MCF 10A (cell line): ENCODE measurements around the gene NKAIN4. TPM values are rescaled to one million over a fixed set of nuclear protein-coding genes. Genes with fewer than 3 reads are reported as not detected.

Experiments used
- BruUV-seq: library from RNA; stranded (reverse); fragments of 400-500 nt; replicated peaks from 2 replicates; lab custom pipeline; 2021; lab: Mats Ljungman, UMichigan
- CTCF ChIA-PET: fragments of 300-600 bp; sonication (Branson Sonifier 250); formaldehyde crosslinking; extraction: SDS; loops from one replicate; lab custom pipeline; 2021; ENCODE audit warnings: antibody characterized with exemption, inconsistent platforms; lab: Yijun Ruan, JAX
- POLR2A ChIA-PET: fragments of 300-600, 350-650 bp; sonication (Branson Sonifier 250); formaldehyde crosslinking; extraction: SDS; loops from one replicate; lab custom pipeline; 2020; ENCODE audit warnings: antibody characterized with exemption, inconsistent platforms; lab: Yijun Ruan, JAX
- DNase-seq: peaks from one replicate; pipeline ENCODE4 v3.0.0-alpha.2; 2018; ENCODE audit not compliant: unreplicated experiment
- H3K27ac Mint-ChIP-seq: one replicate; pipeline ENCODE4 v1.8.0; 2022; ENCODE audit warnings: mild to moderate bottlenecking, low read depth, mixed read lengths; ENCODE audit not compliant: unreplicated experiment
- H3K27me3 Mint-ChIP-seq: one replicate; pipeline ENCODE4 v1.8.0; 2022; ENCODE audit warnings: mixed read lengths; ENCODE audit not compliant: insufficient read depth, unreplicated experiment
- H3K36me3 Mint-ChIP-seq: one replicate; pipeline ENCODE4 v1.8.0; 2022; ENCODE audit warnings: mild to moderate bottlenecking, moderate library complexity, mixed read lengths; ENCODE audit not compliant: insufficient read depth, unreplicated experiment
- H3K4me1 Mint-ChIP-seq: one replicate; pipeline ENCODE4 v1.8.0; 2022; ENCODE audit warnings: mixed read lengths; ENCODE audit not compliant: insufficient read depth, unreplicated experiment
- H3K4me3 Mint-ChIP-seq: one replicate; pipeline ENCODE4 v1.8.0; 2022; ENCODE audit warnings: mild to moderate bottlenecking, moderate library complexity, mixed read lengths; ENCODE audit not compliant: unreplicated experiment
- H3K9me3 Mint-ChIP-seq: one replicate; pipeline ENCODE4 v1.8.0; 2022; ENCODE audit warnings: mixed read lengths; ENCODE audit not compliant: unreplicated experiment
- CTCF ChIP-seq: fragments of 200-600 bp; IDR thresholded peaks from one replicate; pipeline ENCODE4 v1.8.0; 2022; ENCODE audit warnings: antibody characterized with exemption, mild to moderate bottlenecking; ENCODE audit not compliant: unreplicated experiment
- intact Hi-C: fragments of 100-400 bp; cut with micrococcal nuclease; formaldehyde crosslinking; loops from 2 replicates; pipeline ENCODE4 v1.14.1; 2022
- total RNA-seq: library from RNA; stranded (reverse); gene quantifications from 2 replicates; pipeline ENCODE4 v1.2.3, GENCODE V29; 2022

Gene NKAIN4
- total RNA-seq, 1 experiment from 2014 or later = not detected

GRCh38 chr20:63234693-63235398 is 19.4 kb downstream of the NKAIN4 start:
- H3K9me3 Mint-ChIP-seq = no peaks in the 10 kb centered on the region
- no peak overlapping the region for H3K4me3 Mint-ChIP-seq
- H3K36me3 Mint-ChIP-seq = no peaks in the 10 kb centered on the region
- peaks cover 32% of the 10 kb centered on the region for H3K27me3 Mint-ChIP-seq
- POLR2A ChIA-PET = interaction anchor here (0.9 to 1.6 kb wide), 3 partner anchors 11 to 286 kb away, joined by 3 to 4 read pairs (median 3); partner anchors contain the start of gene PPDPF
- CTCF ChIA-PET = interaction anchor here (0.6 to 7.1 kb wide), 15 partner anchors 9 to 1028 kb away, joined by 3 to 115 read pairs (median 4); no protein-coding TSS in a partner anchor
- TF ChIP-seq CTCF = peak; percentile 51
- DNase-seq = peak; percentile 59
- H3K4me1 Mint-ChIP-seq = no peaks in the 10 kb centered on the region
- intact Hi-C loops = no loop called here
- BruUV-seq = no TSS peak
- no peak overlapping the region for H3K27ac Mint-ChIP-seq

- BruUV-seq = no TSS peak
- Mint-ChIP-seq H3K4me3 (no peak overlapping the region), H3K36me3 (no peaks in the 10 kb centered on the region), H3K27me3 (peaks cover 41% of the 10 kb centered on the region), H3K4me1 (no peaks in the 10 kb centered on the region), H3K27ac (no peak overlapping the region), H3K9me3 (no peaks in the 10 kb centered on the region)
- DNase-seq = no peak
- ChIA-PET POLR2A (interaction anchor here (1.1 to 1.7 kb wide), 4 partner anchors 10 to 287 kb away, joined by 3 to 7 read pairs (median 4); partner anchors contain the start of genes ARFGAP1 and PPDPF), CTCF (interaction anchor here (0.6 to 7.1 kb wide), 9 partner anchors 10 to 250 kb away, joined by 3 to 115 read pairs (median 6); no protein-coding TSS in a partner anchor)
- intact Hi-C loops = no loop called here
- TF ChIP-seq CTCF = no peak
Measured at GRCh38 chr20:63233924-63234323, 20.3 kb downstream of the NKAIN4 start.

- H3K4me3 Mint-ChIP-seq = no peak overlapping the region
- no peak overlapping the region for H3K27ac Mint-ChIP-seq
- DNase-seq = no peak
- TF ChIP-seq CTCF = no peak
- no peaks in the 10 kb centered on the region for H3K9me3 Mint-ChIP-seq
- peaks cover 44% of the 10 kb centered on the region for H3K27me3 Mint-ChIP-seq
- ChIA-PET POLR2A (interaction anchor here (0.7 to 1.7 kb wide), 5 partner anchors 9 to 346 kb away, joined by 3 to 7 read pairs (median 3); partner anchors contain the start of genes ARFGAP1 and YTHDF1), CTCF (interaction anchor here (0.6 to 7.1 kb wide), 9 partner anchors 9 to 177 kb away, joined by 3 to 115 read pairs (median 3); no protein-coding TSS in a partner anchor)
- intact Hi-C loops = no loop called here
- H3K36me3 Mint-ChIP-seq = no peaks in the 10 kb centered on the region
- no peaks in the 10 kb centered on the region for H3K4me1 Mint-ChIP-seq
- BruUV-seq = no TSS peak
Measured at GRCh38 chr20:63233061-63233344, 21.3 kb downstream of the NKAIN4 start.

GRCh38 chr20:63232235-63233060 is 21.8 kb downstream of the NKAIN4 start:
- Mint-ChIP-seq H3K4me1 (no peaks in the 10 kb centered on the region), H3K9me3 (no peaks in the 10 kb centered on the region), H3K4me3 (no peak overlapping the region), H3K36me3 (no peaks in the 10 kb centered on the region), H3K27me3 (peaks cover 44% of the 10 kb centered on the region), H3K27ac (no peak overlapping the region)
- DNase-seq = peak; percentile 70
- ChIA-PET CTCF (interaction anchor here (0.5 to 7.1 kb wide), 9 partner anchors 8 to 263 kb away, joined by 3 to 115 read pairs (median 3); no protein-coding TSS in a partner anchor), POLR2A (interaction anchor here (0.6 to 1.7 kb wide), 6 partner anchors 9 to 347 kb away, joined by 3 to 7 read pairs (median 3); partner anchors contain the start of genes ARFGAP1 and YTHDF1)
- BruUV-seq = no TSS peak
- no peak for TF ChIP-seq CTCF
- intact Hi-C loops = no loop called here
